Measurements from ENCODE around the gene AK6. TPM values are rescaled to one million over a fixed set of nuclear protein-coding genes. Genes with fewer than 3 reads are reported as not detected.

Gene AK6
- total RNA-seq, 1 experiment from 2014 or later, result 23.0 TPM

DNA sequence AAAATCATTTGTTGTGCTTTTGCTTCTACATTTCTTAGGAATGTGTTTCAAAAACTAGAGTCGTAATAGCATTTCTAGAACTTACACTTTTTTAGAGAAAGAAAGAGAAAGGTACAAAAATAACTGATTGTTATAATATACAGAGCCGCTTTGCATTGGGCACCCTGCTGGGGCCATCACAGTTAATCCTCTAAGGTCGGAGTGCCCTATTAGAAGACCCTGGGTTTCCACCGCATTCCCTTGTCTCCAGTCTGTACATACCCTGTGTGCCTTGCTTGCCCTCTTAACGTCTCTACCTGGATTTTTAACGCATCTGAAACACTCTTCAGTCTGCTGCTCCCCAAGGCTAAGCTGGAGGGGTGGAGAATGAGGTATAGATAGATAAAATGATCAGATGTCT lies 46.9 kb upstream of the AK6 start:
- TF ChIP-seq, protein P1, sequence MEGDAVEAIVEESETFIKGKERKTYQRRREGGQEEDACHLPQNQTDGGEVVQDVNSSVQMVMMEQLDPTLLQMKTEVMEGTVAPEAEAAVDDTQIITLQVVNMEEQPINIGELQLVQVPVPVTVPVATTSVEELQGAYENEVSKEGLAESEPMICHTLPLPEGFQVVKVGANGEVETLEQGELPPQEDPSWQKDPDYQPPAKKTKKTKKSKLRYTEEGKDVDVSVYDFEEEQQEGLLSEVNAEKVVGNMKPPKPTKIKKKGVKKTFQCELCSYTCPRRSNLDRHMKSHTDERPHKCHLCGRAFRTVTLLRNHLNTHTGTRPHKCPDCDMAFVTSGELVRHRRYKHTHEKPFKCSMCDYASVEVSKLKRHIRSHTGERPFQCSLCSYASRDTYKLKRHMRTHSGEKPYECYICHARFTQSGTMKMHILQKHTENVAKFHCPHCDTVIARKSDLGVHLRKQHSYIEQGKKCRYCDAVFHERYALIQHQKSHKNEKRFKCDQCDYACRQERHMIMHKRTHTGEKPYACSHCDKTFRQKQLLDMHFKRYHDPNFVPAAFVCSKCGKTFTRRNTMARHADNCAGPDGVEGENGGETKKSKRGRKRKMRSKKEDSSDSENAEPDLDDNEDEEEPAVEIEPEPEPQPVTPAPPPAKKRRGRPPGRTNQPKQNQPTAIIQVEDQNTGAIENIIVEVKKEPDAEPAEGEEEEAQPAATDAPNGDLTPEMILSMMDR (conservative IDR thresholded peaks at IDR 0.05), result no peak
- Histone ChIP-seq H3K4me3 (peak overlapping the region; percentile 82), H4K20me1 (ENCODE audit: insufficient read depth) (no peaks in the 10 kb centered on the region), H3K4me1 (replicated peaks; ENCODE audit: insufficient read depth) (peaks cover 20% of the 10 kb centered on the region), H3K27ac (peak overlapping the region; percentile 93), H3F3A (ENCODE audit: insufficient read depth, low read depth) (peaks cover 14% of the 10 kb centered on the region), H3K4me2 (peak overlapping the region; percentile 97), H3K27me3 (ENCODE audit: insufficient read depth, low read depth) (no peaks in the 10 kb centered on the region), H3K79me2 (ENCODE audit: low read depth) (peaks cover 26% of the 10 kb centered on the region), H2AFZ (peak overlapping the region; percentile 90), H3K9me3 (ENCODE audit: insufficient read depth, low read depth) (no peaks in the 10 kb centered on the region), H3K9me2 (ENCODE audit: insufficient read depth) (no peaks in the 10 kb centered on the region), H3K36me3 (ENCODE audit: low read depth) (peaks cover 20% of the 10 kb centered on the region)
- POLR2A ChIA-PET (ENCODE audit: unreplicated experiment), result no interaction called here
- DNase-seq, result no peak
- CTCF ChIA-PET, result interaction anchor here (0.7 kb wide), 1 partner anchor 9 kb away, joined by 3 read pairs; no protein-coding TSS in a partner anchor
- intact Hi-C loops (cut with micrococcal nuclease; ENCODE audit: unreplicated experiment), result no loop called here
- no TSS peak for BruUV-seq (replicated peaks)

DNA sequence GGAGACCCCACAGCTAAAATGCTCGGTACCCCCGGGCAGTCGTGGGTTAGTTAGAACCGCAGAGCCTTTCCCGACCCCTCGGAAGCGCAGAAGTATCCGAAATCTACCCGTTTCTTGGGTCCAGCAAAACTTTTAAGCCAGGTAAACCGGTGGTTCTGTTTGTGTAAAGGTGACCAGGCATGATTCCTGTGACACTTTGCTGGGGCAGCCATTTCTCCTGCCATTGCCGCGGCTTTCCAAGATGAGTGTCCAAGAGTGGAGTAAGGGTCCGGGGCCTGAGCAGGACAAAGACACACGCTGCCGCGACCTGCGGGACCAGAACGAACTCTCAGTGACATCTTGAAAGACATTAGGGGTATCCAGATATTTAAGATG lies 46.3 kb upstream of the AK6 start:
- BruUV-seq (replicated peaks), result TSS peak; percentile 72
- Histone ChIP-seq H3K4me1 (replicated peaks; ENCODE audit: insufficient read depth) (peaks cover 20% of the 10 kb centered on the region), H2AFZ (peak overlapping the region; percentile 90), H3K4me2 (peak overlapping the region; percentile 97), H3K27ac (peak overlapping the region; percentile 93), H3K79me2 (ENCODE audit: low read depth) (peaks cover 26% of the 10 kb centered on the region), H3K9me3 (ENCODE audit: insufficient read depth, low read depth) (no peaks in the 10 kb centered on the region), H3K4me3 (peak overlapping the region; percentile 82), H3K27me3 (ENCODE audit: insufficient read depth, low read depth) (no peaks in the 10 kb centered on the region), H3K36me3 (ENCODE audit: low read depth) (peaks cover 19% of the 10 kb centered on the region), H3K9me2 (ENCODE audit: insufficient read depth) (no peaks in the 10 kb centered on the region), H4K20me1 (ENCODE audit: insufficient read depth) (no peaks in the 10 kb centered on the region), H3F3A (ENCODE audit: insufficient read depth, low read depth) (peaks cover 14% of the 10 kb centered on the region)
- intact Hi-C loops (cut with micrococcal nuclease; ENCODE audit: unreplicated experiment), result loop anchor here (2.0 kb wide), 1 partner anchor 77 kb away; the partner anchor contains the start of gene OCLN
- CTCF ChIA-PET, result interaction anchor here (0.5 kb wide), 1 partner anchor 78 kb away, joined by 3 read pairs; no protein-coding TSS in a partner anchor
- DNase-seq, result peak in 1 of 2 experiments; percentile 17
- POLR2A ChIA-PET (ENCODE audit: unreplicated experiment), result no interaction called here
- TF ChIP-seq, protein P1 (conservative IDR thresholded peaks at IDR 0.05), result no peak
- TF ChIP-seq EZH2 (IDR thresholded peaks at IDR 0.05; ENCODE audit: low read depth), result no peak

DNA sequence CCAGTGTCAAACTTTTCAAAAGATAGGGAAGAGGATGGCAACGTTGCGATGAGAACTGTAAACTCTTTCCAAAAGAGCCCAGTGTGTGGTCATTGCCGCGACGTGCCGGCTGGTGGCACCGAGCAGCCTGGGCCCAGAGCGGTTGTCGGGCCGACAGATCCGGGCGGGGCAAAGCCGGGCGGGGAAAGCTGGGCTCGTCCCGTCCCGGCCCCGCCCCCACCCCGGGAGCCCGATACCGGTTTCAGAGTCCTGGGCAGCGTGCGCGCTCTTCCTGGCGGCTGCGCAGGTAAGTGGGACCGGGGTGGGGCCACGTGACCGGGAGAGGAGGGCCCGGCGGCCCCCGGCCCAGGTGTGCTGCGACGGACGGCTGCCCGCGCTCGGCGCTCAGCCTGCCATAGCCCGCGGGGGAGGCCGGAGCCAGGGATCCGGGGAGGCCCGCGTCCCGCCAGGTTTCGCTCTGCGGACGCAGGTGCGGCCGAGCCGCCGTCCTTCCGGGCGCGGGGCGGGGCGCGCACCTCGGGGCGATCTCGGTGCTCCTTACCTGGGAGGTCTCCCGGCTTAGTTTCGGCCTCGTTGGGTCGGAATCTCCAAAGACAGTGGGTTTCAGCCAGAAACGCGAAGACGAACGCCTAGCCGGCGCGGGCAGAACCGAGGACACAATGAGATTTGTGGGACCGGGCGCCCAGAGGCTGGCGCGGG lies 45.7 kb upstream of the AK6 start, which contains the start of gene MARVELD2:
TSS of gene MARVELD2 (plus strand) at position 232 of the 699 bp plus-strand sequence. CDS start 4,270 bp downstream, outside the sequence.
- Histone ChIP-seq H3K9me2 (ENCODE audit: insufficient read depth) (no peaks in the 10 kb centered on the region), H3K27me3 (ENCODE audit: insufficient read depth, low read depth) (no peaks in the 10 kb centered on the region), H3K4me1 (replicated peaks; ENCODE audit: insufficient read depth) (peaks cover 20% of the 10 kb centered on the region), H3K4me2 (peak within 1 kb of the TSS; percentile 97), H3K79me2 (ENCODE audit: low read depth) (peaks cover 26% of the 10 kb centered on the region), H3K9me3 (ENCODE audit: insufficient read depth, low read depth) (no peaks in the 10 kb centered on the region), H2AFZ (peak within 1 kb of the TSS; percentile 90), H3K36me3 (ENCODE audit: low read depth) (peaks cover 13% of the 10 kb centered on the region), H3K27ac (peak within 1 kb of the TSS; percentile 93), H3K4me3 (peak within 1 kb of the TSS; percentile 82), H3F3A (ENCODE audit: insufficient read depth, low read depth) (peaks cover 14% of the 10 kb centered on the region), H4K20me1 (ENCODE audit: insufficient read depth) (no peaks in the 10 kb centered on the region)
- no TSS peak for BruUV-seq (replicated peaks)
- ChIA-PET POLR2A (ENCODE audit: unreplicated experiment) (interaction anchor here (0.6 kb wide), 1 partner anchor 218 kb away, joined by 6 read pairs; no protein-coding TSS in a partner anchor), CTCF (interaction anchor here (0.5 kb wide), 1 partner anchor 78 kb away, joined by 3 read pairs; no protein-coding TSS in a partner anchor)
- intact Hi-C loops (cut with micrococcal nuclease; ENCODE audit: unreplicated experiment), result loop anchor here (2.0 kb wide), 1 partner anchor 78 kb away; the partner anchor contains the start of gene OCLN
- TF ChIP-seq, protein P1 (conservative IDR thresholded peaks at IDR 0.05), result peak; percentile 49
- no peak for TF ChIP-seq EZH2 (IDR thresholded peaks at IDR 0.05; ENCODE audit: low read depth)
- DNase-seq, result peak; percentile 82 to 91
